Endodermal cell (in vitro differentiated cells): ENCODE measurements around the gene PCSK9. TPM values are rescaled to one million over a fixed set of nuclear protein-coding genes. Genes with fewer than 3 reads are reported as not detected.
"Not testable (repeated sequence)": the region's sequence is repeated elsewhere in the genome, so short reads cannot be mapped to it uniquely, and the experiment has no call there.

Experiments used
- DNase-seq: peaks from one replicate; pipeline ENCODE4 v3.0.0-alpha.2; 2017
- H3K27ac ChIP-seq: 2 replicates; pipeline ENCODE4 v1.5.1; 2013; ENCODE audit warnings: mild to moderate bottlenecking, low read depth, low read length, moderate library complexity
- H3K27me3 ChIP-seq: 2 replicates; pipeline ENCODE4 v1.6.1; 2013; ENCODE audit warnings: mild to moderate bottlenecking, low read length, moderate library complexity; ENCODE audit not compliant: insufficient read depth, control insufficient read depth, poor library complexity, severe bottlenecking
- H3K36me3 ChIP-seq: 2 replicates; pipeline ENCODE4 v1.7.0; 2013; ENCODE audit warnings: mild to moderate bottlenecking, low read length, moderate library complexity; ENCODE audit not compliant: control insufficient read depth, insufficient read depth
- H3K4me1 ChIP-seq: one replicate; pipeline ENCODE4 v1.7.0; 2013; ENCODE audit warnings: low read length; ENCODE audit not compliant: control insufficient read depth, insufficient read depth
- H3K4me3 ChIP-seq: 2 replicates; pipeline ENCODE4 v1.5.1; 2013; ENCODE audit warnings: mild to moderate bottlenecking, low read length, moderate library complexity
- H3K9ac ChIP-seq: 2 replicates; pipeline ENCODE4 v1.6.1; 2013; ENCODE audit warnings: mild to moderate bottlenecking, low read length, moderate library complexity; ENCODE audit not compliant: poor library complexity, severe bottlenecking; ENCODE audit errors: extremely low read depth
- H3K9me3 ChIP-seq: 2 replicates; pipeline ENCODE4 v1.6.1; 2013; ENCODE audit warnings: mild to moderate bottlenecking, low read length, moderate library complexity; ENCODE audit not compliant: control insufficient read depth
- H3K27ac Mint-ChIP-seq: 2 replicates; pipeline ENCODE4 v1.8.0; 2020; ENCODE audit warnings: mixed read lengths
- H3K27me3 Mint-ChIP-seq: 2 replicates; pipeline ENCODE4 v1.8.0; 2021; ENCODE audit warnings: mild to moderate bottlenecking, mixed read lengths; ENCODE audit not compliant: insufficient read depth
- H3K36me3 Mint-ChIP-seq: 2 replicates; pipeline ENCODE4 v1.8.0; 2020; ENCODE audit warnings: low read depth, mixed read lengths
- H3K4me1 Mint-ChIP-seq: 2 replicates; pipeline ENCODE4 v1.8.0; 2020; ENCODE audit warnings: mixed read lengths
- H3K4me3 Mint-ChIP-seq: 2 replicates; pipeline ENCODE4 v1.8.0; 2020; ENCODE audit warnings: mild to moderate bottlenecking, moderate library complexity, mixed read lengths
- H3K9me3 Mint-ChIP-seq: 2 replicates; pipeline ENCODE4 v1.8.0; 2020; ENCODE audit warnings: mild to moderate bottlenecking, mixed read lengths
- CTCF ChIP-seq: fragments of 200-600 bp; sonication (generic); conservative IDR thresholded peaks from 2 replicates; pipeline ENCODE4 v1.5.0; 2021; ENCODE audit warnings: antibody characterized with exemption, mild to moderate bottlenecking
- WGBS, 2 experiments: methylation state at CpG; one replicate each; pipeline versions ENCODE4 v1.1.5 to v1.1.7; 2013; ENCODE audit warnings: missing lambda C conversion rate in 2 of 2, mixed read lengths in 1 of 2; ENCODE audit not compliant: insufficient coverage in 1 of 2, insufficient read length in 1 of 2; 5-methylcytosine and 5-hydroxymethylcytosine counted together
- total RNA-seq, 2 donors: library from RNA; stranded (reverse); fragmentation: NEBNext Ultra II Directional in 1 of 2; extraction: Animal tissue kit (Norgen Biotek cat#: 25700) in 1 of 2; gene quantifications; 2 replicates in 1 of 2; 3 replicates in 1 of 2; pipeline ENCODE4 v1.2.1, GENCODE V29; 2021

PCSK9 gene
- total RNA-seq, 2 donors from 2014 or later: 26.1 to 59.9 TPM

GRCh38 chr1:55015731-55016620 is 23.4 kb upstream of the PCSK9 start:
- Mint-ChIP-seq H3K36me3 (peaks cover 6% of the 10 kb centered on the region), H3K9me3 (no peaks in the 10 kb centered on the region), H3K27me3 (peaks cover 20% of the 10 kb centered on the region), H3K4me3 (no peak overlapping the region), H3K4me1 (peaks cover 3% of the 10 kb centered on the region), H3K27ac (no peak overlapping the region)
- no peak overlapping the region for H3K4me3 ChIP-seq
- no peaks in the 10 kb centered on the region for H3K27me3 ChIP-seq
- no peaks in the 10 kb centered on the region for H3K36me3 ChIP-seq
- no peaks in the 10 kb centered on the region for H3K9me3 ChIP-seq
- 85 to 89% methylated on average over 9 to 12 of the region's 12 CpGs for WGBS, 2 experiments
- H3K27ac ChIP-seq: no peak overlapping the region
- H3K9ac ChIP-seq: no peak overlapping the region
- peak; percentile 42 for DNase-seq
- TF ChIP-seq CTCF: no peak
- H3K4me1 ChIP-seq: peaks cover 4% of the 10 kb centered on the region

GRCh38 chr1:55018395-55018794 is 21.0 kb upstream of the PCSK9 start:
- DNase-seq: peak; percentile 47
- no peak for TF ChIP-seq CTCF
- no peak overlapping the region for H3K4me3 Mint-ChIP-seq
- 83 to 95% methylated on average over 3 to 8 of the region's 9 CpGs for WGBS, 2 experiments
- Histone ChIP-seq H3K36me3 (no peaks in the 10 kb centered on the region), H3K27ac (no peak overlapping the region), H3K9ac (no peak overlapping the region), H3K4me1 (peaks cover 7% of the 10 kb centered on the region), H3K4me3 (no peak overlapping the region), H3K9me3 (no peaks in the 10 kb centered on the region), H3K27me3 (no peaks in the 10 kb centered on the region)
- H3K4me1 Mint-ChIP-seq: peaks cover 11% of the 10 kb centered on the region
- H3K36me3 Mint-ChIP-seq: peaks cover 6% of the 10 kb centered on the region
- H3K9me3 Mint-ChIP-seq: peaks cover 11% of the 10 kb centered on the region
- peaks cover 15% of the 10 kb centered on the region for H3K27me3 Mint-ChIP-seq
- no peak overlapping the region for H3K27ac Mint-ChIP-seq

- H3K27ac ChIP-seq: no peak overlapping the region
- H3K36me3 Mint-ChIP-seq: no peaks in the 10 kb centered on the region
- no peaks in the 10 kb centered on the region for H3K9me3 ChIP-seq
- peak; percentile 99 for DNase-seq
- WGBS, 2 experiments: 36 to 55% methylated on average over 13 to 15 of the region's 15 CpGs
- peak overlapping the region; percentile 66 for H3K4me3 Mint-ChIP-seq
- no peaks in the 10 kb centered on the region for H3K27me3 ChIP-seq
- TF ChIP-seq CTCF: peak; percentile 98
- no peak overlapping the region for H3K9ac ChIP-seq
- peaks cover 18% of the 10 kb centered on the region for H3K9me3 Mint-ChIP-seq
- no peak overlapping the region for H3K4me3 ChIP-seq
- H3K4me1 Mint-ChIP-seq: peaks cover 35% of the 10 kb centered on the region
- no peaks in the 10 kb centered on the region for H3K27me3 Mint-ChIP-seq
- H3K27ac Mint-ChIP-seq: peak overlapping the region; percentile 12
- no peaks in the 10 kb centered on the region for H3K36me3 ChIP-seq
- peaks cover 7% of the 10 kb centered on the region for H3K4me1 ChIP-seq
Observed at GRCh38 chr1:55021942-55022546, 17.3 kb upstream of the PCSK9 start.

GRCh38 chr1:55024163-55024562 is 15.2 kb upstream of the PCSK9 start:
- not testable (repeated sequence) for H3K27ac ChIP-seq, H3K36me3 ChIP-seq, H3K9me3 ChIP-seq, DNase-seq, H3K4me1 ChIP-seq, H3K36me3 Mint-ChIP-seq, H3K27me3 Mint-ChIP-seq, H3K9ac ChIP-seq, H3K27me3 ChIP-seq, H3K4me3 ChIP-seq
- Mint-ChIP-seq H3K27ac (peak overlapping the region; percentile 93), H3K4me1 (peaks cover 45% of the 10 kb centered on the region), H3K9me3 (peaks cover 18% of the 10 kb centered on the region), H3K4me3 (peak overlapping the region; percentile 66)
- WGBS, 2 experiments: 32 to 34% methylated on average over 5 to 9 of the region's 10 CpGs

DNA sequence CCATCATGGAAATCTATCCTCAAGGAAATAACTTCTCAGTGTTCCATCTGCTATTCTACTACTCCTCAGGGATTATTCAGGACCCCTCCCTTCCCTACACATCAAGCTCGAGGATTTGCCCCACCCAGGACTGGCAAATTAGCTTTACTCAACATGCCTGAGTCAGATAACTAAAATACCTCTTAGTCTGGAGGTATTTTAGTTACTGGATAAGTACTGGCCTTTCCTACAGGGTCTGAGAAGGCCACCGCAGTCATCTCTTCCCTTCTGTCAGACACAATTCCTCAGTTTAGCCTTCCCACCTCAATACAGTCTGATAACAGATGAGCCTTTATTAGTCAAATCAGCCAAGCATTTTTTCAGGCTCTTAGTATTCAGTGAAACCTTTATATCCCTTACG is 12.7 kb upstream of the PCSK9 start:
- not testable (repeated sequence) for H3K36me3 ChIP-seq, H3K9me3 ChIP-seq, H3K27me3 ChIP-seq, DNase-seq, H3K4me3 ChIP-seq, H3K4me1 ChIP-seq, H3K9ac ChIP-seq, H3K27ac ChIP-seq, H3K27me3 Mint-ChIP-seq
- peak overlapping the region; percentile 54 for H3K27ac Mint-ChIP-seq
- H3K9me3 Mint-ChIP-seq: peaks cover 31% of the 10 kb centered on the region
- H3K4me1 Mint-ChIP-seq: peaks cover 45% of the 10 kb centered on the region
- H3K36me3 Mint-ChIP-seq: peaks cover 19% of the 10 kb centered on the region
- WGBS, 2 experiments: 78% methylated on average over 2 of the region's 3 CpGs; no CpG with 5 or more reads in 1 of the 2 experiments
- peak overlapping the region; percentile 5 for H3K4me3 Mint-ChIP-seq
